NCI-H2227 (cell line): ENCODE measurements around the gene COL4A2.

ENCODE experiments used
- DNase-seq: peaks from one replicate; lab custom pipeline; 2025; ENCODE audit not compliant: unreplicated experiment; lab: John Stamatoyannopoulos, UW

Gene COL4A2

DNA sequence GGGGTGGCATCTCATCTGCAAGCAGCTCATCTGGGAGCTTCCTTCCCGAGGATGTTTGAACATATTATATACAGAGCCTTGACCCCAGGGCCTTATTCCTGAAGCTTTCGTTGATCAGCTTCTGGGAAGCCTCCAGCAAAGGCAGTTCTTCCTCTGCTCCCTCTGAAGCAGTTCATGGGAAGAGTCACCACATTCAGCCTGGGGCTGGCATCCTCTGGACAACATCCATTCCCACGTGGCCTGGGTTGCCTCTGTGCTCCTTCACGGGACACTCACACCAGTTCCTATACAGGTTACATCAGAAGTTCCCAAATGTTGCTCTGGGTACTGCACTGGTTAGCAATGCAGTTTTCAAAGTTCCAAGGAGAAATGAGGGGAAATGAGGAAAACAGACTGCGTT is 29.6 kb downstream of the COL4A2 start:
- DNase-seq, result no peak

DNA sequence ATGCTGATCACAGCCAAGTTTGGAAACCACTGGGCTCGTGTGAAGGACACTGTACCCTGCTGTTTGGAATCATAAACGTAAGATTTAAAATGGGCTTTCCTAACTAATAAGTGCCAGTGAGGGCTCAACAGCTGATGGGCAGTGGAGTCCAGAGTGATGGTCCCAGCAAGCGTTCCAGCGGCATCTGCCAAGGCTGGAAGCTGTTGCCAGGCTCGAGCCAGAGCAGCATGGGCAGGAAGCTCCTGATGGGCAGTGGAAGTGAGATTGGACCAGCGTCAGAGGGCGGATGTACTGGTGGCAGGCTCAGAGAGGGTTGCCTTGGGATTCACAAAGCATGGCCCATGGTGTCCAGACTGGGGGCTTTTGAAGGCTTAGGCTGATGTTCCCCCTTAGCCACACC is 30.2 kb downstream of the COL4A2 start:
- DNase-seq, result no peak

DNA sequence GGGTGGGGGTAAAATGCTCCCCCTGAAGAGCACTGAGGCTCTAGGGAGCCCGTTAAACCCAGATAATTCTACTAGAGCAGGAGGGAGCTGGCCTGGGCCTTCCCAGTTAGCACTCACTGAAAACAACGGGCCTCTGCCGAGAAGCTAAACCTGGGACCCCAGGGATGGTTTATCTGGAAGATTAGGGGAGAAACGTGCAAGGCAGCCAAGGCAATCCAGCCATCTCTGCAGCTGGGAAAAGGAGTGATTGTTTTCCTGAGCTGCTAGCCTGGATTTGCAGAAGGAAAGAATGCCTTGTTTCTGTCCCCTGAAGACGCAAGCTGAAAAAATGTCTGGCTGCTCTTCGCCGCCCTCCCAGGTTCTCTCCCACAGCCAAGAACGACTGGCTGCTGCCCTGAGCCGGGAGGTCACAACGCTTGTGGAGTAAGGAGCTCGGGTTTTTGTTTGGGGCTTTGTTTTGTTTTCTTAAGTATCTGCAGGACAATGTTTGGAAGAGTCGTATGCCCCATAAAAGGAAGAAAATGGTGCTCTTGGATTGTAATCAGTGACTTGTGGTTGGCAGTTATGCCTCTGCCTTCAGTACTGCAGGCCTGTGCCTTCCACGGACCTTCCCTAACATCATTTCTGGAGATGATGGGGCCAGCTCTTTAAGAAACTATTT is 31.5 kb downstream of the COL4A2 start:
- DNase-seq, result no peak

DNA sequence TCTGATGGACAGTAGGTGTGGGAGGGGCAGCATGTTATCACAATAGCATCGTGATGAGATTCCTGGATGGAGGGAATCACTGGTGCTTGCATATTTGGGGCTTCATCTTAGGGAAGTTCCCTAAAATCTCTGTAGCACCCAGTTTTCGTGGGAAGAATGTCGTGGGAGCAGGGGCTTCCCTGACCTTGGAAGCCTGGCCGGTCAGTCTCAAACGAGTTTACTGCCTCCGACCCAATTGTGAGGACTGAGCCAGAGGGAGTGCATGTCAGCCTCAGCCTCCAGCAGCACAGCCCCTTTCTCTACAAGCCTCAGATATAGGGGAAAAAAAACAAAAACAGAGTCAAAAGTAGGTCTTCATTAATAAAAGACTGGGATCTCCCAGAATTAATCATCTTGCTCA is 32.2 kb downstream of the COL4A2 start:
- no peak for DNase-seq

DNA sequence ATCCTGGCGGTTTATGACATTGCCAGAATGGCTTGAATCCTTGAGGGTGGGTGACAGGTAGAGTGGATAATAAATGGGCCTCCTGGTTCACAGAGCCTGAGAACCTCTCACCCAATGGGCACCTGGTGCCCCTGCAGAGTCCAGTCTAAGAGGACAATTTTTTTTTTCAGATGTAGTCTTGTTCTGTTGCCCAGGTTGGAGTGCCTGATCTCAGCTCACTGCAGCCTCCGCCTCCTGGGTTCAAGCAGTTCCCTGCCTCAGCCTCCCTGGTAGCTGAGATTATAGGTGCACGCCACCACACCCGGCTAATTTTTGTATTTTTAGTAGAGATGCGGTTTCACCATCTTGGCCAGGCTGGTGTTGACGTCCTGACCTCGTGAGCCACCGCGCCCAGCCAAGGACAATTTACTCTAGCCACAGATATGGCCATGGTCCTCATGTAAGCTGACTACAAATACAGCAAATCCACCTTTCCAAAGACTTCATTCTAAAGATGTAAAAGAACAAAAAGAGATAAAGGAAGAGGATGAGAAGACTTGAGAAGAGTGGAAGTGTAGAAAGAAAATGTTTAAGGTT is 33.0 kb downstream of the COL4A2 start:
- DNase-seq, result no peak

DNA sequence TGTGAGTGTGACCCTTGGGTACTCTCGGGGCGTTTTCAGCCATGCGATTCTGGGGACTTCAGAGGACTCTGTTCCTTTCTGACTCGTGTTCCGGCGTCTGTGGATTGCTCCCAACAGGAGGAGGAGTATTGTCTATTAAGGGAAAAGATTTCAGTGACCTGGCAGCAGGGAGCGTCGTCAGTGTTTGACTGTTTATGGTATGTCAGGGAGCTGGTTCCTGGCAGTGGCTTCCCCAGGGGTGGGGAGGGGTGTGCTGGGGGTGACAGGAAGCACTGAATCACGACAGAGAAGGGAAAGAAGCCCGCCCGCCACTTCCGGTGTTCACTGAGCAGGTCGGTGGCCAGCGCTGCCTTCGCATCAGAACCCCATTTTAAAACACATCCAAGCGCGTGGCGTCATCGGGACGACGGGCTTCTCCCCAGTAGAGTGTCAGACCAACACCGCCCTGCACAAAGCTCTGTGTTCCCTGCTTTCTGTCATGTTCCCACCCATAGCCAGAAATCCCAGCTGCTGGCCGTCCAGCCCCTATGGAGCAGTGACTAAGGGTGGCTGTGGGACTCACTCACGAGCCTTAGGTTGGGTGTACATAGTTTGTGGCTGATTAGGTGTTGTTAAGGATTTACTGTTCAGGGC is 33.8 kb downstream of the COL4A2 start:
- DNase-seq, result no peak

DNA sequence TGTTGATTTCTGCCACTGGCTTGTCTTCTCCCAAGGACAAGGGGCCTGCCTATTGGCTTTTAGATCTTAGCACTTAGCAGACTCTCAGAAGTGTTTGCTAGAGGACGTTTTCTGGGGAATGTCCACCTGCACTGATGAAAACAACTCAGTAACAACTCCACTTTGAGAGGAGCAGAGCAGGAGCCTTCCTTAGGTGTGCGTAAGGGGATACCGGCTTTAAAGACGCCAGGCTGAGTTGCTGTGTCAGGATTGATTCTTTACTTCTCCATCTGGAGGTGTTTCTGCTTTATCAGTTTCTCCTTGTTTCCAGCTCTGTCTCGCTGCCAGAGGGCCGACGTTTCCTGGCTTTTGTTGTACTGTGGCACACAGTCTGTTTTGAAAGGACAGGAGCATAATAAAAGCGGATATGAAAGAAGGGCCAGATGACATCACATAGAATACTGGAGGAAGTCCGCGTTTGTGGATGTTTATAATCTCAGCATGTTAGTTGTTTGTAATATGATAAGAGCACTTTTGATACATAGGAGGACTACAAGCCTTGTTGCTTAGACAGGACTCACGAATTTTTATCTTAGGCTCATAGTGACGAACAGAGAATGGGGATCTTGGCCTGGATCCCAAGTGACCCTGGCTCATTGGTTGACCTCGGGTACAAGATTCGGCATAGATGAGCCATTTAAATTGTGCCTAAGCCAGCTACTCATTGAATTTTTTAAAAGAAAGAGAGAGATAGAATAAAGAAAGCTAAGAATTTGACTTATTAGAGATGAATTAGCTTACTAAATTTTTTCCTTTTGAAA is 34.6 kb downstream of the COL4A2 start:
- DNase-seq, result no peak

DNA sequence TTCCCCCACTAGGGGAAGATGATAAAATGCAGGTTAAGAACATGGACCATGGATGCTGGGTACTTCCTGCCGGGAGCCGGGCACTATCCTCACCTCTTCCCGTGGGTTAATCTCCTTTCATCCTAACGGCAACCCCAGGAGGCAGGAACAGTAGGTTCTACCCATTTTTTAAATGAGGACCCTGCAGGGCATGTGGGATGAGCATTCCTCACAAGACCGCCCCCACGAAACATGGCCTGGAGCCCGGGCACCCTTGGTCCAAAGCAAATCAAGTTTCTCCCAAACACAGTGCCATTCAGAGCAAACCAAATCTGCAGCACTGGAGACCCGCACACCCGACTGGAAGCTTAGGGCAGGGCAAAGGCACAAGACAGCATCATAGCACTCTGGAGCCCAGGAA is 35.4 kb downstream of the COL4A2 start:
- no peak for DNase-seq

DNA sequence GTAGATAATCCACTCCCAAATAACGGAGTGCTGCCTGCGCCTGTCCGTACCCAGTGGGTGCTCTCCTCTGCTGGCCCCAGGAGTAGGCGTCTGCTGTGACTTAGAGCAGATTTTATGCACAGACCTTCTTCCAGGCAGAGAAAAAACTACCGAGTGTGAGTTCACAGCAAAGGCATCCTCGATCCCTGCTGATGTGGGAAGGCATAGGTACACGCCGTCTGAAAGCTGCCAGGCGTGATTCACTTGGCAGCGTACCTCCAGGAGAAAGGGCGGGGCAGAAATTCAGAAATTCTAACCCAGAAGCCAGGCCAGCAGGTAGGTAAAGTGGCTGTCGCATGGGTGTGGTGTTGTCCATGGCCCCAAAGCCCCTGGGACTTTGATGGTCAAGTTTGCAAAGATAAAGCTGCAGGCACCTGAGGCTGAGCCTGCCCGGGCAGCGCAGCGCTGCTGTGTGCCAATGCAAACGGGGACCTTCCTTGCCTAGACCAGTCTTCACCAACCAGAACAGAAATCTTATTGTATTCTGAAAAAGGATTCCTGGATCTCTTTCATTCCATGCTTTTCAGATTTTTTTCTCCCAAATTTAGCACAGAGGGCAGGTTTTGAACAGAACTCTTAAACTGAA is 36.3 kb downstream of the COL4A2 start:
- DNase-seq, result no peak

DNA sequence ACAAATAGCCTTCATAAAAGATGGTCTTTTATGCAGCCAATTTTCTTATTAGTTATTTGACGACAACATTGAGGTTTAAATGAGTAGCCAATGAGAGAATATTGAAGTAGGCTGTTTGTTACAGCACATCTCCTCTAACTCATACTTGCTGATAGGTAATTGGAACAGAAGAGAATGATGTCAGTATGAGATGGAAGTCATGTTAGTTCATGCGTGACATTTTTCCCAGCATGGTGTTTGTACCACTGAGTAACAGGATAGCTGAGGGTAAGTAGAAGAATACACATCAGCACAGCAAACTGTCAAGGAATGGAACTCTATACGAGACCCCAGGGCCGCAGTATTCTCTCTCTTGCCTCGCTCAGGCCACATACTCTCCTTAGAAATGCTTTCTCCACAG is 37.2 kb downstream of the COL4A2 start:
- DNase-seq, result no peak

DNA sequence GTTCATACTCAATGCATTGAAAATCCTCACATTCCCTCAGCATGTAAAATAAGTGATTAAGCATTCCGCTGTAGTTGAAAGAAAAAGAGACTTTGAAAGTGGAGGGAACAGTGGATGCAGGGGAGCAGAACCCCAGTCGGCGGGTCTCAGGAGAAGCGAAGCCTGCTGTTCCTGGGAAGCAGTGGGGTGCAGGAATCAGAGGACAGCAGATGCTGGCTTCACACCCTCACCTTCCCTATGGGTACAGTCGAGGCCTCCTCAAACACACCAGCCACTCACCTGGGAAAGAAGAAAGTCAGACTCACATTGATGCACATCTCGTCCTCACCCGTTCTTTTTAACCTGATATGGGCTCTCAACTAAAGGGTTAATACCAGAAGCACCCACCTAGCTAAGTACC is 38.2 kb downstream of the COL4A2 start:
- DNase-seq, result no peak

DNA sequence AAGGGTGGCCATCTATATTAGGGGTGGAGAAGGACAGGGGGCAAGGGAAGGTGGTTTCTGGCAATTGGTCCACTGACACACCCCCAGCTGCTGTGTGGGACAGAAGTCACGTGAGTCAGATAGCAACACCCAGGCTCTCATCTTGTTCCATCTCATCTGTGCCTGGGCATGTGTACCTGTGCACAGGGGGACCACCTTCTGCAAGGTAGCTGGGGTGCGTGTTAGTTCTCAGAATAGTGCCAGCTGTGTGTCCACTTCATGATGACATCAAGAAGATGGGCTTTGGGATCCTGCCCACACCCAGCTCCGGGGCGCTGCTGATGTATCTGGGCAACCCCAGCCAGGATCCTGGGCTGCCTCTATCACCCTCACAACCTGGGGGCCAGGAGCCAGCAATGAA is 38.6 kb downstream of the COL4A2 start:
- no peak for DNase-seq

DNA sequence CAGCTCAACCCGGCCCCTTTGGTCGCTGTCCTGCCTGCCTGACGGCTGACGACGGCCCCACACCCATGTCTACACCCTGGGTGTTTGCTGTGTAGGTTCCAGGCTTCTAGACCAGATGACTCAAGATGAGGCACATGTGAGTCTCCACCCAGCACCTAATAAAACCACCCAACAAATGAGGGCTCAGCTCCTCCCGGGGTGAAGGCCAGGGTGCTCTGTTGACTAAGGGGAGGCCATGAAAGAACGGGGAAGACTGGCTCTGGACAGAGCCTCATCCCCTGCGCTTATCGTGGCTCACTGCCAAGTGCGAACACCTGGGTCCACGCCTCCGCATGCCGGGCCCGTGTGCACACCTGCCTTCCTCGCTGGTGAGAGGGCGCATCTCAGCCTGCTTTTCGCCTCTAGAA is 39.6 kb downstream of the COL4A2 start:
- DNase-seq, result no peak

DNA sequence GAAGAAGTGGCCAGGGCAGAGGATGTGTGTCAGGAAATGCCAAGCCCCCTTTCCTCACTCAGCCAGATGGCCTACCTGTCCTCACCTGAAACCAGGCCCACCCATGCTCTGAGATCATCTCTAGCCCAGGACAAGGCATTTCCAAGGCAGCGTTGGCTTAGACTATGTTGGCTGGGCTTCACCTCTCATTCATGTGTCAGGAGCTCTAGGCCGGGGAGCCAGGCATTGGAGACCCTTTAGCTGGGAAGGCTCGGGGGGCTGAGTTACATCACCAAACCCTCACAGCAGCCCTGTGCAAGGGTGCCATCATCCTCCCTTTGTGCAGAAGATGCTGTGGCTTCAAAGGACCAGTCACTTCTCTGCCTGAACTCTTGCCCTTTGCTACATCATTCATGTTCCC is 40.0 kb downstream of the COL4A2 start:
- no peak for DNase-seq

DNA sequence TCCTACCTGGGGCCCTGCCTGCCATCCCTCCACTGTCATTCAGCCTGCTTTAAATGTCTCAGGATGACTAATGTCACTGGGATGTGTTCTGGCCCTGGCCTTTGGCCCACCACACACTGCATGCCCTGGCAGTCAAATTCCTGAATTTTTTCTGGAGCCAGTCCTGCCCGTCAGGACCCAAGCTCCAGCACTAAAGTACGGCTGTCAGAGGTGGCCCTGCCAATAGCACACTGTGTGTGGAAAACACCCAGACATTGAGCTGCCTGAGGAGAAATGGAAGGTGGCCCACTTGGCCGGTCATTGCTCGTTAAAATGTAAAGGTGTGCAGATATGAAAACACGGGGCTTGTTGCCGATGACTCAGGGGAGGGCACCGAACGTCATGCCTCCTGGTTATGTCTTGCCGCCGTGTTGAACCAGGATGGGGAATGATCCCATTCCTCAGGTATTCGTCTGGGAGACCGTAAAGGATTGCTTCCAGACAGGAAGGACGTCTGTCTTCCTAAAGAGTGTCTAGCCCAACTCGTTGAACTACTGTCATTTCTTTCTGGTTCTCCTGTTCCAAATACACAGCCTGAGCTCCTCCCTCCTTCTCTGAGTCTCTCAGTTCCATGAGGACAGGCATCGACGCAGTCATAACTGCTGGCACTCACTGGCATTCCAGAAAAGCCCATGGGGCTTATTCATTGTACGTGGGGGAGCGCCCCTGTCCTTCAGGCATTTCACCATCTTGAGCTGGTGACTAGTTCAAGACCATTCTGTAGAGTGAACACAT is 40.6 kb downstream of the COL4A2 start:
- DNase-seq, result no peak

DNA sequence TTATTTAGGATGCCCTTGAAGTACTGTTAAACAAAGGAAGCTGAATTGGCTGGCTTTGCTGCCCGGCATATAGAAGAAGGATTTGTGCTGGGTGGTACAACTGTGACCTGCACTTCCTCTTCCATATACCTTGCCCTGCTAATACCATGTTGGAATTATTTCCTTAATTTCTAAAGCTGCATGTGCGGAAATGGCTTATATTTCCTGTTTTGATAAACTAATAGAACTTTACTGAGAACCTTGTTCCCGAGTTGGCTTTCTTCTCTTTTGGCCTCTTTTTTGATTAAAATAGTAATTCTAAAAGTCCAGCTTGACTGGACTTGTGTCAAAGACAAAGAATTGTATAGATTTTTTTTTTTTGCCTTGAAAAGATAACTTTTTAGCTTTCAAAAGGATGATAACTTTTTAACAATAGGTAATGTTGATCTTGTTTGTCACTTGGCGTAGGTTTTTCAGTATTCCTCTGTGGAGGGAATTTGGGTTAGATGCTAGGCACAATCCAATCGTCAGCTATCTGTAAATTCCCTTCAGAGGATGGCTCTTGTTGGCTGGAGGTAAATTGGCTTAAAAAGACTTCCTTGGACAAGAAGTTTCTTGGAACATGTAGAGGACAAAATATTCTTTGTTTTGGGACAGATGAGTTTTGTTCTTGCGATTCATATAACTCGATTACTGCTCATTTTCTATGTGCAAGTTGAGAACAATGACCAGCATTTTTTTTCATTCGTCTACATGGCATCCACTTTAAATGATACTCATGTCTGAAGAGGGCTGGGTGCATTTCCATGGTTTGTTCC is 41.4 kb downstream of the COL4A2 start:
- DNase-seq, result no peak

DNA sequence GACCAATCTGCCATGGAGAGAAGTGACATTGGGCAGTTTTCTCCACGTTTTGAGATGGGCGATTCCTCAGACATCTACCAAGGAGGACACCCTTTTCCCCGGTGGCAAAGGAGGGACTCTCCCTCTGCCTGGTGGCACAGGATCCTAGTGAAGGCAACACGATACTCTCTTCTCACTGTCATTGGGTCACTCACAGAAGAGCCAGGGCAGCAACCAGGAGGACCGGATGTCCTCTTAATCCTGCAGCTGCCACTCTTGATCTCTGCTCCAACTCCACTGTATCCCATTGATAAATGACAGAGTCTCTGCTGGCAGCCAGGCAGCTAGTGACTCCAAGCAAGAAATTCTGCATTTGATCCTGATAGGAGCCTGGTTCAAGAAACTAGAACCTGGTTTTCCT is 42.2 kb downstream of the COL4A2 start:
- DNase-seq, result no peak

DNA sequence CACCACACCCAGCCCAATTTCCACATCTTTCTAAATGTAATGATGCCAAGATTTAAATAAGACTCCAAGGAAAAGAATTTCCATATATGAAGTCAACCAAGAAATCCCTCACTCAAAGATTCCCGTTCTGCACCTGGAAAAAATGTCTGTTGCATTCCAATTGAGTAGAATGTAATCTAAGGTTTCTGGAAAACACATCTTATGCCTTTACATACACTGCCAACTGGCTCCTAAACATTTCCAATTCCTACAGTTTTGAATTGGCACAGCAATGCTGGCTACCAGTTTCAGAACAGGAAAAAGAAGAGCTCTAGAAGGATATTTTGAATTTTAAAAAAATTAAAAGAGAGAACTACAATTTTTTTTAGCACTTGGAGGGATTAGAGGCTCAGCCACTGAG is 43.0 kb downstream of the COL4A2 start:
- DNase-seq, result no peak

DNA sequence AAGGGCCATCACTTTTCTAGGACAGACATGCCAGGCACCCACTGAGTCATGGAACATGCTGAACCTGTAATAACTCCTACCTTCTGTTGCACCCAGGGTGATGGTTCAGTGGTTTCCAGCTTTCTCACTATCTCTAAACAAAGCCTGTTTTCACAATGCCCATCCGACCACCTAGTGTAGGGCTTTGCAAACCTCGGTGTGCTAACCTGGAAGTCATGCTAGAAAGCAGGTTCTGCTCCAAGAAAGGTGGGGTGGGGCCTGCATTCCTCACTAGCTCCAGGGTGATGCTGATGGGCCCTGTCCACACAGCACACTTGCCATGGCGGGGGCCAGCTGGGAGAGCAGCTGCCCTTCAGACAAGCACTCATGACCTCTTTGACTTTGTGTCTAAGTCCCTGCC is 43.4 kb downstream of the COL4A2 start:
- DNase-seq, result no peak
